Measurements from ENCODE around the gene CMTM3. TPM values are rescaled to one million over a fixed set of nuclear protein-coding genes. Genes with fewer than 3 reads are reported as not detected.
A peak's percentile ranks its signal among the peaks of the same experiment; 100 is the strongest.
"Not testable (repeated sequence)": the region's sequence is repeated elsewhere in the genome, so short reads cannot be mapped to it uniquely, and the experiment has no call there.

CMTM3 gene
- total and polyA plus RNA-seq, 2 experiments from 2014 or later = 16.4 to 16.6 TPM

- no peak for TF ChIP-seq CTCF (conservative IDR thresholded peaks at IDR 0.05; ENCODE audit: low read depth in 2 of 2)
Measured at GRCh38 chr16:66623755-66624154, 19.3 kb downstream of the CMTM3 start (continued).

DNA sequence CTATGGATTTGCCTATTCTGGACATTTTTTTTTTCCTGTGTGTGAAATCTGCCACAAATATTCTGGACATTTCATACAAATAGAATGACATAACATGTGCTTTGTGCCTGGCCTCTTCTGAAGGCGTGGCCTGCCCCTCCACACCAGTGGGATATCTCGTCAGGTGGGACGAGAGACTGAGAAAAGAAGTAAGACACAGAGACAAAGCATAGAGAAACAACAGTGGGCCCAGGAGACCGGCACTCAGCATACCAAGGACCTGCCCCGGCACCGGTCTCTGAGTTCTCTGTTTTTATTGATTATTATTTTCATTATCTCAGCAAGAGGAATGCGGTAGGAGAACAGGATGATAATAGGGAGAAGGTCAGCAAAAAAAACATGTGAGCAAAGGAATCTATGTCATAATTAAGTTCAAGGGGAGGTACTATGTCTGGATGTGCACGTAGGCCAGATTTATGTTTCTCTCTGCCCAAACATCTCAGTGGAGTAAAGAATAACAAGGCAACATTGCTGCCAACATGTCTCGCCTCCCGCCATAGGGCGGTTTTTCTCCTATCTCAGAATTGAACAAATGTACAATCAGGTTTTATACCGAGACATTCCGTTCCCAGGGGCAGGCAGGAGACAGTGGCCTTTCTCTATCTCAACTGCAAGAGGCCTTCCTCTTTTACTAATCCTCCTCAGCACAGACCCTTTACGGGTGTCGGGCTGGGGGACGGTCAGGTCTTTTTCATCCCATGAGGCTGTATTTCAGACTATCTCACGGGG is 23.3 kb downstream of the CMTM3 start:
- H3K4me1 ChIP-seq (ENCODE audit: insufficient read depth); H3K4me3 ChIP-seq; H3K4me2 ChIP-seq; H2AFZ ChIP-seq; H3F3A ChIP-seq (replicated peaks; ENCODE audit: low read depth); H4K20me1 ChIP-seq (replicated peaks; ENCODE audit: insufficient read depth); H3K4me3 Mint-ChIP-seq; H3K27ac Mint-ChIP-seq; DNase-seq (ENCODE audit: low spot score); H3K9me3 Mint-ChIP-seq; H3K79me2 ChIP-seq (replicated peaks; ENCODE audit: insufficient read depth); H3K27me3 Mint-ChIP-seq (ENCODE audit: insufficient read depth, low read depth, poor library complexity); H3K36me3 ChIP-seq (ENCODE audit: insufficient read depth); H3K4me1 Mint-ChIP-seq; H3K27me3 ChIP-seq (ENCODE audit: insufficient read depth); H3K9me2 ChIP-seq (ENCODE audit: insufficient read depth); ATAC-seq: not testable (repeated sequence)
- H3K36me3 Mint-ChIP-seq (ENCODE audit: low read depth) = peaks cover 23% of the 10 kb centered on the region
- H3K27ac ChIP-seq (ENCODE audit: low read depth) = 0 out of 2 replicates have a peak overlapping the region, but pooled peaks have one; percentile 50

GRCh38 chr16:66629856-66630255 is 25.4 kb downstream of the CMTM3 start:
- Mint-ChIP-seq H3K27ac (no peak overlapping the region), H3K36me3 (ENCODE audit: low read depth) (peaks cover 36% of the 10 kb centered on the region), H3K9me3 (0 out of 3 replicates have a peak, but pooled peaks cover 2% of the 10 kb centered on the region), H3K4me1 (no peaks in the 10 kb centered on the region), H3K27me3 (ENCODE audit: insufficient read depth, low read depth, poor library complexity) (no peaks in the 10 kb centered on the region), H3K4me3 (no peak overlapping the region)
- no peaks in the 10 kb centered on the region for H3K4me1 ChIP-seq (ENCODE audit: insufficient read depth)
- DNase-seq (ENCODE audit: low spot score) (no peak), ATAC-seq (no peak)
- no peak overlapping the region for H3K4me2 ChIP-seq
- H3K79me2 ChIP-seq (replicated peaks; ENCODE audit: insufficient read depth) = no peaks in the 10 kb centered on the region
- no peak overlapping the region for H3K27ac ChIP-seq (ENCODE audit: low read depth)
- H3K27me3 ChIP-seq (ENCODE audit: insufficient read depth) = no peaks in the 10 kb centered on the region
- H2AFZ ChIP-seq = no peak overlapping the region
- H3F3A ChIP-seq (replicated peaks; ENCODE audit: low read depth) = no peaks in the 10 kb centered on the region
- H3K4me3 ChIP-seq = no peak overlapping the region
- peaks cover 5% of the 10 kb centered on the region for H4K20me1 ChIP-seq (replicated peaks; ENCODE audit: insufficient read depth)
- no peaks in the 10 kb centered on the region for H3K9me2 ChIP-seq (ENCODE audit: insufficient read depth)
- no peaks in the 10 kb centered on the region for H3K36me3 ChIP-seq (ENCODE audit: insufficient read depth)
- TF ChIP-seq EZH2phosphoT487 (IDR thresholded peaks at IDR 0.05; ENCODE audit: unreplicated experiment) (no peak), ZNF114 (CRISPR knock-in tag; IDR thresholded peaks at IDR 0.05) (no peak), ZNF462 (CRISPR knock-in tag; IDR thresholded peaks at IDR 0.05) (no peak)
- TF ChIP-seq, protein P1, sequence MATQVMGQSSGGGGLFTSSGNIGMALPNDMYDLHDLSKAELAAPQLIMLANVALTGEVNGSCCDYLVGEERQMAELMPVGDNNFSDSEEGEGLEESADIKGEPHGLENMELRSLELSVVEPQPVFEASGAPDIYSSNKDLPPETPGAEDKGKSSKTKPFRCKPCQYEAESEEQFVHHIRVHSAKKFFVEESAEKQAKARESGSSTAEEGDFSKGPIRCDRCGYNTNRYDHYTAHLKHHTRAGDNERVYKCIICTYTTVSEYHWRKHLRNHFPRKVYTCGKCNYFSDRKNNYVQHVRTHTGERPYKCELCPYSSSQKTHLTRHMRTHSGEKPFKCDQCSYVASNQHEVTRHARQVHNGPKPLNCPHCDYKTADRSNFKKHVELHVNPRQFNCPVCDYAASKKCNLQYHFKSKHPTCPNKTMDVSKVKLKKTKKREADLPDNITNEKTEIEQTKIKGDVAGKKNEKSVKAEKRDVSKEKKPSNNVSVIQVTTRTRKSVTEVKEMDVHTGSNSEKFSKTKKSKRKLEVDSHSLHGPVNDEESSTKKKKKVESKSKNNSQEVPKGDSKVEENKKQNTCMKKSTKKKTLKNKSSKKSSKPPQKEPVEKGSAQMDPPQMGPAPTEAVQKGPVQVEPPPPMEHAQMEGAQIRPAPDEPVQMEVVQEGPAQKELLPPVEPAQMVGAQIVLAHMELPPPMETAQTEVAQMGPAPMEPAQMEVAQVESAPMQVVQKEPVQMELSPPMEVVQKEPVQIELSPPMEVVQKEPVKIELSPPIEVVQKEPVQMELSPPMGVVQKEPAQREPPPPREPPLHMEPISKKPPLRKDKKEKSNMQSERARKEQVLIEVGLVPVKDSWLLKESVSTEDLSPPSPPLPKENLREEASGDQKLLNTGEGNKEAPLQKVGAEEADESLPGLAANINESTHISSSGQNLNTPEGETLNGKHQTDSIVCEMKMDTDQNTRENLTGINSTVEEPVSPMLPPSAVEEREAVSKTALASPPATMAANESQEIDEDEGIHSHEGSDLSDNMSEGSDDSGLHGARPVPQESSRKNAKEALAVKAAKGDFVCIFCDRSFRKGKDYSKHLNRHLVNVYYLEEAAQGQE (IDR thresholded peaks at IDR 0.05; ENCODE audit: unreplicated experiment) = no peak

Measured in GM23338 (cell line).